ENCODE results near the gene SLMAP. TPM values are rescaled to one million over a fixed set of nuclear protein-coding genes. Genes with fewer than 3 reads are reported as not detected.

The SLMAP gene
- polyA plus RNA-seq, 1 of the 3 experiments (the other 2 are of a cell fraction) = 10.5 TPM

DNA sequence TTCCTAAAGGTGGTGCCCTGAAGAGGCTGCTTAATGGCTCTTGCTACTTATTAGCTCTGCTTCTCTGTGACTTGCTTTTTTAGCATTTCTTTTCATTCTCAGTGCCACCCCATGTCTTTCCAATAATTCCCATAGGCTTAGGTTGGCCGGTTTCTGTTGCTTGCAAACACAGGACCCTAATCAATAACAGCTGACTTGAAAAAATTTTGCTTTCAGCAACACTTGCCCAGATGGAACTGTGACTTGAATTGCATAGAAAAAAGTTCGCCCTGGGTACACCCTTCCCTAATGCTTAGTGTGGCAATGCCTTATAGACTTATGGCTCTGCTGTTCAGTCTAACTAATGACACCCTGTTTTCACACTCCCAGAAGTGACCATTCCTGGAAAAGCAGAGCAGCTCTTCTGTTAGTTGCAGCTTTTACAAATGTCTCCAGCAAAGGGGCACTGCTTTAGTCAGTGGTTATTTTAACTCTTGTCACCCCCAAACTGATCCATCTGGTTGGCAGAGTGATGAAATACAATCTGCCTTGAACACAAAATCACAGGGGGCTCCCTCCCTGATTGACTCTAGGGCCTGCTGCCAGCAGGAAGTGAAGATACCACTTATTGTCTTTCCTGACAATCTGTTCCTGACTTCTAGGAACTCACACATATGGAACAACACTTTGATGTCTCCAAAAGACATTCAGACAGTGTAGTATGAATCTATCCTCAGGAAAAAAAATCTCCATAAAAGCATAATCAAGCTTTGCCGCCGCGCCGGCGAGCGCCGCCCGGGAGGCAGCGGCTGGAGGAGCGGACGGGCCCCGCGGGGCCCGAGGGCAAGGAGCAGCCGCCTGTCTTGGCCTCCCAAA, 9.7 kb upstream of the SLMAP start:
- Histone ChIP-seq H4K20me1 (ENCODE audit: insufficient read depth) (no peaks in the 10 kb centered on the region), H3K36me3 (replicated peaks in 1 of 2; ENCODE audit: control insufficient read depth in 1 of 2, insufficient read depth in 2 of 2, low read length in 1 of 2) (no peaks in the 10 kb centered on the region), H3K4me3 (ENCODE audit: low read depth in 2 of 2, low read length in 1 of 2) (no peak overlapping the region), H3K9me3 (no peaks in the 10 kb centered on the region), H3K27me3 (ENCODE audit: insufficient read depth) (no peaks in the 10 kb centered on the region), H3K9me2 (no peaks in the 10 kb centered on the region), H3K4me1 (ENCODE audit: control insufficient read depth in 1 of 2, insufficient read depth in 2 of 2, low read depth in 1 of 2, low read length in 1 of 2) (peaks cover 0 to 2% of the 10 kb centered on the region in 2 experiments; a peak in 1 of 4 replicates), H2AFZ (ENCODE audit: low read depth) (no peak overlapping the region), H3K79me2 (ENCODE audit: insufficient read depth) (no peaks in the 10 kb centered on the region), H3F3A (replicated peaks; ENCODE audit: insufficient read depth) (peaks cover 1% of the 10 kb centered on the region), H3K9ac (no peak overlapping the region), H3K4me2 (no peak overlapping the region), H3K27ac (ENCODE audit: low read depth in 2 of 2, low read length in 1 of 2) (no peak overlapping the region)
- DNase-seq = no peak
- ChIA-PET POLR2A (no interaction called here), CTCF (interaction anchor here (0.7 kb wide), 1 partner anchor 261 kb away, joined by 3 read pairs; no protein-coding TSS in a partner anchor)
- 93% methylated on average over 10 of the region's 17 CpGs for WGBS (ENCODE audit: low lambda C conversion rate)
- TF ChIP-seq, protein P1, sequence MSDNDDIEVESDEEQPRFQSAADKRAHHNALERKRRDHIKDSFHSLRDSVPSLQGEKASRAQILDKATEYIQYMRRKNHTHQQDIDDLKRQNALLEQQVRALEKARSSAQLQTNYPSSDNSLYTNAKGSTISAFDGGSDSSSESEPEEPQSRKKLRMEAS (IDR thresholded peaks at IDR 0.05; ENCODE audit: low read depth) = no peak

DNA sequence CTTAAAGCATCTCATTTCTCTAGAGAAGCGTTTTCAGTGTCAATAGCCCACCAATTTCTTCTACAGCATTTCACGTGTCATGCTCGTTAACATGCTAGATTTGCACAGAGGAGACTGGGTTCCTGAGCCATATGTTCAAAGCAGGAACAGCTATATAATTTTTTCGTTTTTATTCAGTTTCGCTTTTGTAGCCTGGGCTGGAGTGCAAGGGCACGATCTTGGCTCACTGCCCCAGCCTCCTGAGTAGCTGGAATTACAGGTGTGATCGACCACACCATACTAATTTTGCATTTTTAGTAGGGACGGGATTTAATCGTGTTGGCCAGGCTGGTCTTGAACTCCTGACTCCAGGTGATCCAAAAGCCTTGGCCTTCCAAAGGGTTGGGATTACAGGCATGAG, 6.6 kb upstream of the SLMAP start:
- Histone ChIP-seq H3K27ac (ENCODE audit: low read depth in 2 of 2, low read length in 1 of 2) (no peak overlapping the region), H3K4me3 (ENCODE audit: low read depth in 2 of 2, low read length in 1 of 2) (no peak overlapping the region), H3K9me2 (no peaks in the 10 kb centered on the region), H3K27me3 (ENCODE audit: insufficient read depth) (no peaks in the 10 kb centered on the region), H3K4me2 (no peak overlapping the region), H3K36me3 (replicated peaks in 1 of 2; ENCODE audit: control insufficient read depth in 1 of 2, insufficient read depth in 2 of 2, low read length in 1 of 2) (no peaks in the 10 kb centered on the region), H3K9me3 (no peaks in the 10 kb centered on the region), H2AFZ (ENCODE audit: low read depth) (no peak overlapping the region), H3F3A (replicated peaks; ENCODE audit: insufficient read depth) (peaks cover 6% of the 10 kb centered on the region), H3K9ac (no peak overlapping the region), H4K20me1 (ENCODE audit: insufficient read depth) (no peaks in the 10 kb centered on the region), H3K79me2 (ENCODE audit: insufficient read depth) (no peaks in the 10 kb centered on the region), H3K4me1 (ENCODE audit: control insufficient read depth in 1 of 2, insufficient read depth in 2 of 2, low read depth in 1 of 2, low read length in 1 of 2) (peaks cover 2 to 5% of the 10 kb centered on the region in 2 experiments; a peak in 2 of 4 replicates)
- ChIA-PET POLR2A (no interaction called here), CTCF (interaction anchor here (0.7 kb wide), 1 partner anchor 10 kb away, joined by 3 read pairs; no protein-coding TSS in a partner anchor)
- DNase-seq = no peak
- 88% methylated on average over 9 of the region's 9 CpGs for WGBS (ENCODE audit: low lambda C conversion rate)
- no peak for TF ChIP-seq GATA2 (CRISPR knock-in tag; IDR thresholded peaks at IDR 0.05)
- no peak for TF ChIP-seq YY1 (IDR thresholded peaks at IDR 0.05; ENCODE audit: low read depth)
- TF ChIP-seq RXRA (IDR thresholded peaks at IDR 0.05; ENCODE audit: borderline replicate concordance, low read depth) = no peak
- TF ChIP-seq, protein P2, sequence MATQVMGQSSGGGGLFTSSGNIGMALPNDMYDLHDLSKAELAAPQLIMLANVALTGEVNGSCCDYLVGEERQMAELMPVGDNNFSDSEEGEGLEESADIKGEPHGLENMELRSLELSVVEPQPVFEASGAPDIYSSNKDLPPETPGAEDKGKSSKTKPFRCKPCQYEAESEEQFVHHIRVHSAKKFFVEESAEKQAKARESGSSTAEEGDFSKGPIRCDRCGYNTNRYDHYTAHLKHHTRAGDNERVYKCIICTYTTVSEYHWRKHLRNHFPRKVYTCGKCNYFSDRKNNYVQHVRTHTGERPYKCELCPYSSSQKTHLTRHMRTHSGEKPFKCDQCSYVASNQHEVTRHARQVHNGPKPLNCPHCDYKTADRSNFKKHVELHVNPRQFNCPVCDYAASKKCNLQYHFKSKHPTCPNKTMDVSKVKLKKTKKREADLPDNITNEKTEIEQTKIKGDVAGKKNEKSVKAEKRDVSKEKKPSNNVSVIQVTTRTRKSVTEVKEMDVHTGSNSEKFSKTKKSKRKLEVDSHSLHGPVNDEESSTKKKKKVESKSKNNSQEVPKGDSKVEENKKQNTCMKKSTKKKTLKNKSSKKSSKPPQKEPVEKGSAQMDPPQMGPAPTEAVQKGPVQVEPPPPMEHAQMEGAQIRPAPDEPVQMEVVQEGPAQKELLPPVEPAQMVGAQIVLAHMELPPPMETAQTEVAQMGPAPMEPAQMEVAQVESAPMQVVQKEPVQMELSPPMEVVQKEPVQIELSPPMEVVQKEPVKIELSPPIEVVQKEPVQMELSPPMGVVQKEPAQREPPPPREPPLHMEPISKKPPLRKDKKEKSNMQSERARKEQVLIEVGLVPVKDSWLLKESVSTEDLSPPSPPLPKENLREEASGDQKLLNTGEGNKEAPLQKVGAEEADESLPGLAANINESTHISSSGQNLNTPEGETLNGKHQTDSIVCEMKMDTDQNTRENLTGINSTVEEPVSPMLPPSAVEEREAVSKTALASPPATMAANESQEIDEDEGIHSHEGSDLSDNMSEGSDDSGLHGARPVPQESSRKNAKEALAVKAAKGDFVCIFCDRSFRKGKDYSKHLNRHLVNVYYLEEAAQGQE (IDR thresholded peaks at IDR 0.05; ENCODE audit: low read depth, low read length) = no peak
- TF ChIP-seq, protein P3, sequence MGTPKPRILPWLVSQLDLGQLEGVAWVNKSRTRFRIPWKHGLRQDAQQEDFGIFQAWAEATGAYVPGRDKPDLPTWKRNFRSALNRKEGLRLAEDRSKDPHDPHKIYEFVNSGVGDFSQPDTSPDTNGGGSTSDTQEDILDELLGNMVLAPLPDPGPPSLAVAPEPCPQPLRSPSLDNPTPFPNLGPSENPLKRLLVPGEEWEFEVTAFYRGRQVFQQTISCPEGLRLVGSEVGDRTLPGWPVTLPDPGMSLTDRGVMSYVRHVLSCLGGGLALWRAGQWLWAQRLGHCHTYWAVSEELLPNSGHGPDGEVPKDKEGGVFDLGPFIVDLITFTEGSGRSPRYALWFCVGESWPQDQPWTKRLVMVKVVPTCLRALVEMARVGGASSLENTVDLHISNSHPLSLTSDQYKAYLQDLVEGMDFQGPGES (IDR thresholded peaks at IDR 0.05; ENCODE audit: low read depth, low read length) = no peak
- TF ChIP-seq FOXJ3 (CRISPR knock-in tag; IDR thresholded peaks at IDR 0.05) = no peak
- no peak for TF ChIP-seq EZH2phosphoT487 (IDR thresholded peaks at IDR 0.05; ENCODE audit: borderline replicate concordance, low read depth)
- no peak for TF ChIP-seq POLR2AphosphoS5 (IDR thresholded peaks at IDR 0.05; ENCODE audit: low read depth, low read length)
- no peak for TF ChIP-seq GABPA (IDR thresholded peaks at IDR 0.05; ENCODE audit: low read depth)
- TF ChIP-seq, protein P4, sequence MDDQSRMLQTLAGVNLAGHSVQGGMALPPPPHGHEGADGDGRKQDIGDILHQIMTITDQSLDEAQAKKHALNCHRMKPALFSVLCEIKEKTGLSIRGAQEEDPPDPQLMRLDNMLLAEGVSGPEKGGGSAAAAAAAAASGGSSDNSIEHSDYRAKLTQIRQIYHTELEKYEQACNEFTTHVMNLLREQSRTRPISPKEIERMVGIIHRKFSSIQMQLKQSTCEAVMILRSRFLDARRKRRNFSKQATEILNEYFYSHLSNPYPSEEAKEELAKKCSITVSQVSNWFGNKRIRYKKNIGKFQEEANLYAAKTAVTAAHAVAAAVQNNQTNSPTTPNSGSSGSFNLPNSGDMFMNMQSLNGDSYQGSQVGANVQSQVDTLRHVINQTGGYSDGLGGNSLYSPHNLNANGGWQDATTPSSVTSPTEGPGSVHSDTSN (IDR thresholded peaks at IDR 0.05) = no peak
- TF ChIP-seq FOXM1 (IDR thresholded peaks at IDR 0.05; ENCODE audit: low read depth) = no peak
- TF ChIP-seq EP300 (IDR thresholded peaks at IDR 0.05; ENCODE audit: borderline replicate concordance in 1 of 2, low read depth in 1 of 2, low read length in 1 of 2) = no peak
- TF ChIP-seq SIN3A (IDR thresholded peaks at IDR 0.05; ENCODE audit: borderline replicate concordance, low read depth, low read length) = no peak
- TF ChIP-seq SMC3 (IDR thresholded peaks at IDR 0.05; ENCODE audit: low read depth, low read length) = no peak
- no peak for TF ChIP-seq CHD2 (IDR thresholded peaks at IDR 0.05; ENCODE audit: low read length, partially characterized antibody)
- no peak for TF ChIP-seq ELF1 (IDR thresholded peaks at IDR 0.05)
- TF ChIP-seq RFX5 (IDR thresholded peaks at IDR 0.05; ENCODE audit: low read length) = no peak
- no peak for TF ChIP-seq RCOR1 (IDR thresholded peaks at IDR 0.05; ENCODE audit: low read length)

All from SK-N-SH (cell line).